OCI-LY3 (cell line): ENCODE results near the gene ZNF710.

Experiments
- H2AFZ ChIP-seq: fragments of 200-600, 300-600 bp; shearing (Covaris generic); 2 replicates; pipeline ENCODE4 v1.6.0; 2014; ENCODE audit warnings: antibody characterized with exemption, low read depth, low read length
- H3K27ac ChIP-seq: fragments of 200-600, 300-600 bp; sonication (generic); 2 replicates; pipeline ENCODE4 v1.5.1; 2014; ENCODE audit warnings: mild to moderate bottlenecking, low read length, moderate library complexity, mixed read lengths
- H3K27me3 ChIP-seq: fragments of 200-600, 300-600 bp; sonication (generic); 2 replicates; pipeline ENCODE4 v1.6.1; 2014; ENCODE audit warnings: low read depth, low read length, mixed read lengths
- H3K36me3 ChIP-seq: fragments of 200-600, 300-600 bp; sonication (generic); replicated peaks from 2 replicates; pipeline ENCODE3; 2014; ENCODE audit warnings: low read depth, low read length, mixed read lengths
- H3K4me1 ChIP-seq: fragments of 300-600, 200-600 bp; sonication (generic); 2 replicates; pipeline ENCODE4 v1.6.1; 2014; ENCODE audit warnings: low read length, mixed read lengths
- H3K4me2 ChIP-seq: fragments of 200-600, 300-600 bp; sonication (generic); 2 replicates; pipeline ENCODE4 v1.6.1; 2014; ENCODE audit warnings: low read length, mixed read lengths
- H3K4me3 ChIP-seq: fragments of 300-600, 200-600 bp; sonication (generic); 2 replicates; pipeline ENCODE4 v1.5.1; 2014; ENCODE audit warnings: antibody characterized with exemption, mild to moderate bottlenecking, low read length, moderate library complexity
- H3K79me2 ChIP-seq: fragments of 300-600, 200-600 bp; shearing (Covaris generic); 2 replicates; pipeline ENCODE4 v1.6.1; 2014; ENCODE audit warnings: mild to moderate bottlenecking, low read length, mixed read lengths
- H3K9ac ChIP-seq: fragments of 300-600, 200-600 bp; shearing (Covaris generic); 2 replicates; pipeline ENCODE4 v1.6.0; 2014; ENCODE audit warnings: mild to moderate bottlenecking, low read length, moderate library complexity
- H3K9me3 ChIP-seq: fragments of 200-600, 300-600 bp; shearing (Covaris generic); 2 replicates; pipeline ENCODE4 v1.6.1; 2014; ENCODE audit warnings: low read length, mixed read lengths; ENCODE audit not compliant: insufficient read depth
- H4K20me1 ChIP-seq: fragments of 200-600, 300-600 bp; sonication (generic); 2 replicates; pipeline ENCODE4 v1.6.1; 2016; ENCODE audit warnings: low read length, mixed read lengths; ENCODE audit not compliant: insufficient read depth
- CTCF ChIP-seq: fragments of 200-600, 300-600 bp; sonication (generic); IDR thresholded peaks from 2 replicates; pipeline ENCODE4 v1.5.1; 2014; ENCODE audit warnings: antibody characterized with exemption, low read length, low read depth
- EZH2phosphoT487 ChIP-seq: fragments of 200-600 bp; shearing (Covaris generic); IDR thresholded peaks from 2 replicates; pipeline ENCODE4 v1.6.1; 2018; ENCODE audit warnings: antibody characterized with exemption, mixed run types, low read depth

The ZNF710 gene

GRCh38 chr15:90060797-90061196 is 59.7 kb downstream of the ZNF710 start:
- H3K27ac ChIP-seq: peak overlapping the region; percentile 98
- peaks cover 86% of the 10 kb centered on the region for H3K4me1 ChIP-seq
- TF ChIP-seq CTCF (no peak), EZH2phosphoT487 (no peak)
- no peaks in the 10 kb centered on the region for H4K20me1 ChIP-seq
- H3K79me2 ChIP-seq: peaks cover 92% of the 10 kb centered on the region
- H3K27me3 ChIP-seq: no peaks in the 10 kb centered on the region
- no peak overlapping the region for H3K4me3 ChIP-seq
- no peak overlapping the region for H2AFZ ChIP-seq
- H3K4me2 ChIP-seq: peak overlapping the region; percentile 44; the same call in 1 of the 2 replicates
- H3K36me3 ChIP-seq: peaks cover 21% of the 10 kb centered on the region
- no peaks in the 10 kb centered on the region for H3K9me3 ChIP-seq
- H3K9ac ChIP-seq: peak overlapping the region; percentile 71

GRCh38 chr15:90062023-90062442 is 60.9 kb downstream of the ZNF710 start:
- H3K36me3 ChIP-seq: peaks cover 16% of the 10 kb centered on the region
- H3K27me3 ChIP-seq: no peaks in the 10 kb centered on the region
- H3K4me3 ChIP-seq: peak overlapping the region; percentile 6; the same call in 1 of the 2 replicates
- TF ChIP-seq EZH2phosphoT487 (no peak), CTCF (no peak)
- H4K20me1 ChIP-seq: no peaks in the 10 kb centered on the region
- peaks cover 78% of the 10 kb centered on the region for H3K4me1 ChIP-seq
- no peak overlapping the region for H2AFZ ChIP-seq
- peak overlapping the region; percentile 98 for H3K27ac ChIP-seq
- no peaks in the 10 kb centered on the region for H3K9me3 ChIP-seq
- H3K79me2 ChIP-seq: peaks cover 85% of the 10 kb centered on the region
- H3K9ac ChIP-seq: peak overlapping the region; percentile 71
- H3K4me2 ChIP-seq: peak overlapping the region; percentile 44

- Histone ChIP-seq H4K20me1 (no peaks in the 10 kb centered on the region), H3K4me1 (peaks cover 73% of the 10 kb centered on the region), H3K4me3 (peak overlapping the region; percentile 6; the same call in 1 of the 2 replicates), H3K79me2 (peaks cover 84% of the 10 kb centered on the region), H3K27me3 (no peaks in the 10 kb centered on the region), H3K36me3 (peaks cover 17% of the 10 kb centered on the region), H3K4me2 (peak overlapping the region; percentile 44), H3K9ac (peak overlapping the region; percentile 71), H3K9me3 (no peaks in the 10 kb centered on the region), H3K27ac (peak overlapping the region; percentile 98), H2AFZ (no peak overlapping the region)
- TF ChIP-seq EZH2phosphoT487 (no peak), CTCF (no peak)
Observed at GRCh38 chr15:90062462-90062932, 61.4 kb downstream of the ZNF710 start.

GRCh38 chr15:90062973-90063769 is 62.0 kb downstream of the ZNF710 start:
- TF ChIP-seq CTCF (no peak), EZH2phosphoT487 (no peak)
- H3K4me2 ChIP-seq: peak overlapping the region; percentile 44

More at GRCh38 chr15:90062973-90063769, 62.0 kb downstream of the ZNF710 start:
- Histone ChIP-seq H3K36me3 (peaks cover 23% of the 10 kb centered on the region), H3K27ac (peak overlapping the region; percentile 98), H3K9ac (peak overlapping the region; percentile 71), H3K9me3 (no peaks in the 10 kb centered on the region), H3K4me1 (peaks cover 66% of the 10 kb centered on the region), H4K20me1 (no peaks in the 10 kb centered on the region), H2AFZ (no peak overlapping the region), H3K79me2 (peaks cover 84% of the 10 kb centered on the region), H3K27me3 (no peaks in the 10 kb centered on the region), H3K4me3 (no peak overlapping the region)
